ENCODE data around the gene HSD17B7. TPM values are rescaled to one million over a fixed set of nuclear protein-coding genes. Genes with fewer than 3 reads are reported as not detected.
A peak's percentile ranks its signal among the peaks of the same experiment; 100 is the strongest.
"Not testable (repeated sequence)": the region's sequence is repeated elsewhere in the genome, so short reads cannot be mapped to it uniquely, and the experiment has no call there.

Gene HSD17B7
- total RNA-seq (2013; cell fraction: nucleolus; rRNA removed) = 241 and 243 TPM in 2 replicates
- 42.1 and 53.2 TPM in 2 replicates for total RNA-seq (2014; rRNA removed)
- 34.5 and 36.2 TPM in 2 replicates for total RNA-seq (2014; rRNA removed; fragmentation: Illumina TruSeq; extraction: Trizol)
- total RNA-seq (2021) = 27.0 and 35.1 TPM in 2 replicates
- polyA plus RNA-seq (2011; ENCODE audit: low read depth) = 17.6 TPM
- polyA plus RNA-seq (2011; rRNA removed) = 84.1 and 88.1 TPM in 2 replicates
- 58.2 and 61.7 TPM in 2 replicates for polyA plus RNA-seq (2011; cell fraction: cytosol; rRNA removed)
- 115 and 160 TPM in 2 replicates for polyA plus RNA-seq (2011; cell fraction: nucleus; rRNA removed)
- 24.3 and 31.2 TPM in 2 replicates for polyA plus RNA-seq (2012)
- polyA plus RNA-seq (2014; fragmentation: Illumina TruSeq; extraction: Trizol) = 35.7 and 42.2 TPM in 2 replicates
- 10 to 100 TPM; 37.2 to 45.6 TPM for polyA plus RNA-seq (2014; fragmentation: Nextera tagmentation; extraction: Ambion mirVana)
- 34.6 and 36.9 TPM in 2 replicates for polyA plus RNA-seq (2014; rRNA removed)
- 10 to 100 TPM; 32.9 to 35.2 TPM for polyA plus RNA-seq (2016; fragmentation: Nextera tagmentation; extraction: Ambion mirVana)
- 65.3 and 78.6 TPM in 2 replicates for polyA minus RNA-seq (2011; rRNA and poly(A)+ RNA removed)
- 12.2 and 19.8 TPM in 2 replicates for polyA minus RNA-seq (2011; cell fraction: cytosol; rRNA and poly(A)+ RNA removed)
- 134 and 184 TPM in 2 replicates for polyA minus RNA-seq (2011; cell fraction: nucleus; rRNA and poly(A)+ RNA removed)
- percentile 89 among the genes with signal in this experiment for Bru-seq, nascent RNA
- percentile 82 among the genes with signal in this experiment for BruChase-seq, experiment 1, labeled RNA remaining after a 6-hour chase
- BruChase-seq, experiment 2, labeled RNA remaining after a 2-hour chase = percentile 82 among the genes with signal in this experiment
- long read RNA-seq, experiment 1, transcript HSD17B7-201 (9 exons, 1,190 nt) = major isoform, 25 of 29 reads
- long read RNA-seq, experiment 1, partial matches to known transcripts = 2 of 29 reads
- long read RNA-seq, experiment 1, other reads (novel, unspliced or antisense) = 2 of 29 reads
- long read RNA-seq, experiment 2, transcript HSD17B7-201 (9 exons, 1,190 nt) = major isoform, 169 of 202 reads
- long read RNA-seq, experiment 2, partial matches to known transcripts = 7 of 202 reads
- long read RNA-seq, experiment 2, other reads (novel, unspliced or antisense) = 21 of 202 reads

- in situ Hi-C loops (cut with MboI); H3K79me2 ChIP-seq (ENCODE audit: control insufficient read depth, insufficient read depth, low read length); CTCF ChIA-PET; H3K9me3 ChIP-seq (replicated peaks; ENCODE audit: control insufficient read depth, insufficient read depth, low read length); BruUV-seq (replicated peaks); H3K36me3 ChIP-seq (ENCODE audit: control insufficient read depth in 2 of 2, insufficient read depth in 2 of 2, low read length in 1 of 2); H3K27me3 ChIP-seq (replicated peaks in 1 of 2; ENCODE audit: control insufficient read depth in 2 of 2, insufficient read depth in 2 of 2, low read length in 1 of 2); H3K4me1 ChIP-seq (ENCODE audit: control insufficient read depth, insufficient read depth, low read length); POLR2A ChIA-PET; H4K20me1 ChIP-seq (ENCODE audit: control insufficient read depth, insufficient read depth): not testable (repeated sequence)
- DNase-seq (ENCODE audit: low read depth, low spot score) = peak; percentile 58
- H3K9ac ChIP-seq (ENCODE audit: control insufficient read depth, insufficient read depth, low read length) = peak within 1 kb of the TSS; percentile 64; the same call in 1 of the 2 replicates
- ChIA-PET SMC1A (ENCODE audit: uncharacterized antibody, unreplicated experiment) (interaction anchor here (0.8 kb wide), 1 partner anchor 159 kb away, joined by 4 read pairs; the partner anchor contains the start of gene DDR2), RAD21 (ENCODE audit: unreplicated experiment) (interaction anchor here (1.7 kb wide), 1 partner anchor 160 kb away, joined by 5 read pairs; no protein-coding TSS in a partner anchor)
- H3K27ac ChIP-seq (ENCODE audit: control insufficient read depth, insufficient read depth) = peak within 1 kb of the TSS; percentile 75
- ATAC-seq = peak; percentile 98
- H2AFZ ChIP-seq (ENCODE audit: control insufficient read depth, low read depth, low read length) = peak within 1 kb of the TSS; percentile 66
- peak within 1 kb of the TSS; percentile 73; the same call in 1 of the 2 replicates for H3K4me3 ChIP-seq
- FAIRE-seq = peak; percentile 100
- H3K4me2 ChIP-seq (ENCODE audit: control insufficient read depth, insufficient read depth) = peak within 1 kb of the TSS; percentile 44
- intact Hi-C loops (cut with micrococcal nuclease; ENCODE audit: unreplicated experiment) = loop anchor here (5.0 kb wide), 1 partner anchor 163 kb away; no protein-coding TSS in a partner anchor
- WGBS (ENCODE audit: insufficient coverage, insufficient replicate concordance, low lambda C conversion rate, missing lambda C conversion rate) = 1% methylated on average over 24 of the region's 49 CpGs
- TF ChIP-seq E4F1 (IDR thresholded peaks at IDR 0.05; ENCODE audit: borderline replicate concordance, partially characterized antibody) (peak; percentile 32), POLR2AphosphoS2 (IDR thresholded peaks at IDR 0.05; ENCODE audit: low read depth, low read length) (peak; percentile 39; the same call in 1 of the 2 replicates), RELB (IDR thresholded peaks at IDR 0.05; ENCODE audit: low read depth) (peak; percentile 69; the same call in 1 of the 2 replicates), ZNF687 (IDR thresholded peaks at IDR 0.05) (peak; percentile 29; the same call in 1 of the 2 replicates), SMAD5 (IDR thresholded peaks at IDR 0.05; ENCODE audit: low read depth) (peak; percentile 43; the same call in 1 of the 2 replicates), CTCF (IDR thresholded peaks at IDR 0.05 in 2 of 3, conservative IDR thresholded peaks at IDR 0.05 in 1 of 3; ENCODE audit: control insufficient read depth in 2 of 3, extremely low read depth in 1 of 3, insufficient read depth in 1 of 3, low read depth in 3 of 3, low read length in 3 of 3) (peak in 1 of 3 experiments; percentile 16; a peak in 1 of 6 replicates)
Measured at GRCh38 chr1:162790303-162790984, at the start of gene HSD17B7. Gene HSD17B7, plus strand, starts transcription at chr1:162790702. Its CDS starts 99 bp downstream, at chr1:162790801.

All from GM12878 (cell line).